HG02759 (cell line): ENCODE measurements around the gene ZNF442.
"Not testable (repeated sequence)": the region's sequence is repeated elsewhere in the genome, so short reads cannot be mapped to it uniquely, and the experiment has no call there.

Experiments used
- ATAC-seq: cut with Tn5 transposase; IDR thresholded peaks from one replicate; pipeline ENCODE4 v1.9.1; 2021; ENCODE audit warnings: mild to moderate bottlenecking, moderate library complexity; ENCODE audit not compliant: unreplicated experiment

ZNF442 gene

GRCh38 chr19:12331211-12331941 is 34.1 kb downstream of the ZNF442 start:
- no peak for ATAC-seq

DNA sequence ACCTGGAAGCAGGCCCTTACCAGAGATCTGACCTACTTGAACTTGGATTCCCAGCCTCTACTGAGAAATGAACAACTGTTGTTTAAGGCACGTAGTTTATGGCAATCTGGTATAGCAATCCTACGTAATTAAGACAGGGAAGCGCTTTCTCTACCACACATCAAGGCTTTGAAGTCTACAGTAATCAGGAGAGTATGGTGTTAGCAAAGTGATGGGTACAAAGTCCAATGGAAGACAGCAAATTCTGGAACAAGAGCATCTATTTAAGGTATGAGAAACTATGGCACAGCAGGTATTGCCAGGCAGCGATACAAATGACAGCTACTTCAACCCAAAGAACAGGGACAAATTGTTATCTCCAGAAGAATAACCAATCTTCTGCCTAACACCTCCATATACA is 35.1 kb downstream of the ZNF442 start:
- no peak for ATAC-seq

- no peak for ATAC-seq
Observed at GRCh38 chr19:12325690-12326089, 39.8 kb downstream of the ZNF442 start.

- no peak for ATAC-seq
Observed at GRCh38 chr19:12318782-12319413, 46.6 kb downstream of the ZNF442 start.

DNA sequence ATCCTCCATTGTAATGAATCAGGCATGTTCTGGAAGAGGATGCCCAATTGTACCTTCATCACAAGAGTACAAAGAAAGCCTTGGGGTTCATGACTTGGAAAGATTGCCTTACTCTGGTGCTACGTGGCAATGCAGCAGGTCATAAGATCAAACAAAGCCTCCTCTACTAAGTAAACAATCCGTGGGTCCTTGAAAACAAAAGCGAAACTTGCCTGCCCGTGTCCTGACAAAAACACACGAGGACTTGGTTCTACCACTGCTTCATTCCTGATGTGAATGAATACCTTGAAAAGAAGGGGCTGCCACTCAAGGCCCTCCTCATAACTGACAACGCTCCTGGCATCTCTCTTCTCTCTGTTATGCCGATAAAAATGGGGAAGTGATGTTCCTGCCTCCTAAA is 50.9 kb downstream of the ZNF442 start:
- no peak for ATAC-seq

- not testable (repeated sequence) for ATAC-seq
Observed at GRCh38 chr19:12308891-12309290, 56.6 kb downstream of the ZNF442 start.
